ENCODE data around the gene GRIN3A.
A peak's percentile ranks its signal among the peaks of the same experiment; 100 is the strongest.

GRIN3A gene

DNA sequence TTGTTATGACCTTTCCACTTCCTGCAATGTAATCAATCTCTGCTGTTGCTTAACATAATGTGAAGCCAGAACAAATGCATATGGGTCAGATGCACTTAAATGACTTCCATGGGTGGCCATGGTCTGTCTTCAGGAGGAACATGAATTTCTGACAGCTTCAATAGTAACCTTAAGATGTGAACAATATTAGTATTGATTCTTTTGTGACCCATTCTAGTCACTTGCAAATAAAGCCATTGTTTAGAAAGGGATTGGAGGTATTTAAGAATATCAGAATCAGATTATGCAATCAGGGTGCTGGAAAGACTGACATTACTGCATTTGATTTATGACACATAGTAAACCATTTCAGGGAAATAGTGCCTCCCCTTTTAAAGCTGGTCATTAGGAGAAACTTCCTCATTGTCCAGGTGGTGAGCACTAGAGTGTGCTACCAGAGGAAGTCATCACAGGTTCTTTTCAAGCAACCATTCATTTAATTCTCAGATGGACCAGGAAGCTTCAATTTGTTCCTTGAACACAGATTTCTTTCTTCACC lies 32.1 kb downstream of the GRIN3A start:
- no peaks in the 10 kb centered on the region for H3K36me3 ChIP-seq (replicated peaks in 1 of 2; ENCODE audit: control insufficient read depth in 2 of 2, insufficient read depth in 2 of 2, low read length in 2 of 2)
- H3K4ac ChIP-seq (ENCODE audit: low read length) = no peak overlapping the region
- no peak overlapping the region for H2AFZ ChIP-seq (ENCODE audit: low read length)
- no peak for DNase-seq (ENCODE audit: low spot score)
- no peak overlapping the region for H3K18ac ChIP-seq (ENCODE audit: low read length)
- no peak overlapping the region for H2BK15ac ChIP-seq (ENCODE audit: low read length)
- no peak overlapping the region for H2BK5ac ChIP-seq (ENCODE audit: low read length)
- H3K27me3 ChIP-seq (ENCODE audit: control insufficient read depth in 3 of 3, insufficient read depth in 3 of 3, low read depth in 1 of 3, low read length in 3 of 3) = peaks cover 0 to 12% (median 3%) of the 10 kb centered on the region in 3 experiments
- peaks cover 0 to 6% of the 10 kb centered on the region in 2 donors for H3K4me1 ChIP-seq (ENCODE audit: control insufficient read depth in 2 of 2, insufficient read depth in 1 of 2, low read depth in 1 of 2, low read length in 2 of 2)
- no peak overlapping the region for H3K4me2 ChIP-seq (ENCODE audit: insufficient read depth, low read length, poor library complexity, severe bottlenecking)
- no peaks in the 10 kb centered on the region for H3K9me3 ChIP-seq (replicated peaks in 1 of 2; ENCODE audit: control insufficient read depth in 2 of 2, insufficient read depth in 1 of 2, low read depth in 1 of 2, low read length in 2 of 2)
- no peak overlapping the region for H3K27ac ChIP-seq (replicated peaks; ENCODE audit: low read length)
- H2BK120ac ChIP-seq (ENCODE audit: low read depth, low read length) = no peak overlapping the region
- no peak overlapping the region for H3K9ac ChIP-seq (ENCODE audit: low read depth, low read length, poor library complexity)
- no peak overlapping the region for H2AK5ac ChIP-seq (ENCODE audit: low read depth, low read length)
- H4K91ac ChIP-seq (ENCODE audit: low read depth, low read length, poor library complexity) = no peak overlapping the region
- no peak overlapping the region for H4K8ac ChIP-seq (ENCODE audit: low read depth, low read length)
- H3K14ac ChIP-seq (ENCODE audit: low read length) = no peak overlapping the region
- no peak overlapping the region for H2BK12ac ChIP-seq (ENCODE audit: low read length)
- no peaks in the 10 kb centered on the region for H3K79me1 ChIP-seq (ENCODE audit: low read depth, low read length)
- no peak overlapping the region for H3K4me3 ChIP-seq (ENCODE audit: low read length in 2 of 2)
- H3K23ac ChIP-seq (ENCODE audit: low read depth, low read length, poor library complexity) = no peak overlapping the region

GRCh38 chr9:101705135-101705661 lies 33.2 kb downstream of the GRIN3A start:
- H3K79me1 ChIP-seq (ENCODE audit: low read depth, low read length) = no peaks in the 10 kb centered on the region
- peak overlapping the region; percentile 63 for H3K4me2 ChIP-seq (ENCODE audit: insufficient read depth, low read length, poor library complexity, severe bottlenecking)
- H3K14ac ChIP-seq (ENCODE audit: low read length) = no peak overlapping the region
- no peak overlapping the region for H3K23ac ChIP-seq (ENCODE audit: low read depth, low read length, poor library complexity)
- peaks cover 0 to 12% (median 3%) of the 10 kb centered on the region in 3 experiments for H3K27me3 ChIP-seq (ENCODE audit: control insufficient read depth in 3 of 3, insufficient read depth in 3 of 3, low read depth in 1 of 3, low read length in 3 of 3)
- no peak overlapping the region for H2BK5ac ChIP-seq (ENCODE audit: low read length)
- DNase-seq (ENCODE audit: low spot score) = peak; percentile 38
- no peak overlapping the region for H3K18ac ChIP-seq (ENCODE audit: low read length)
- peak overlapping the region in 1 of 2 donors; percentile 77 for H3K4me3 ChIP-seq (ENCODE audit: low read length in 2 of 2)
- H3K27ac ChIP-seq (replicated peaks; ENCODE audit: low read length) = no peak overlapping the region
- peaks cover 0 to 6% of the 10 kb centered on the region in 2 donors for H3K4me1 ChIP-seq (ENCODE audit: control insufficient read depth in 2 of 2, insufficient read depth in 1 of 2, low read depth in 1 of 2, low read length in 2 of 2)
- no peak overlapping the region for H4K8ac ChIP-seq (ENCODE audit: low read depth, low read length)
- no CpG with 5 or more reads among the region's 21 CpGs for WGBS, 2 donors (ENCODE audit: extremely low coverage in 2 of 2, insufficient read length in 2 of 2, insufficient replicate concordance in 1 of 2)
- peak overlapping the region; percentile 41 for H2AFZ ChIP-seq (ENCODE audit: low read length)
- H2AK5ac ChIP-seq (ENCODE audit: low read depth, low read length) = no peak overlapping the region
- H2BK15ac ChIP-seq (ENCODE audit: low read length) = no peak overlapping the region
- no peak overlapping the region for H2BK12ac ChIP-seq (ENCODE audit: low read length)
- no peak overlapping the region for H3K4ac ChIP-seq (ENCODE audit: low read length)
- no peak overlapping the region for H2BK120ac ChIP-seq (ENCODE audit: low read depth, low read length)
- no peaks in the 10 kb centered on the region for H3K9me3 ChIP-seq (replicated peaks in 1 of 2; ENCODE audit: control insufficient read depth in 2 of 2, insufficient read depth in 1 of 2, low read depth in 1 of 2, low read length in 2 of 2)
- no peak overlapping the region for H3K9ac ChIP-seq (ENCODE audit: low read depth, low read length, poor library complexity)
- H4K91ac ChIP-seq (ENCODE audit: low read depth, low read length, poor library complexity) = no peak overlapping the region
- H3K36me3 ChIP-seq (replicated peaks in 1 of 2; ENCODE audit: control insufficient read depth in 2 of 2, insufficient read depth in 2 of 2, low read length in 2 of 2) = no peaks in the 10 kb centered on the region

- Histone ChIP-seq H2BK15ac (ENCODE audit: low read length) (no peak overlapping the region), H3K27me3 (ENCODE audit: control insufficient read depth in 3 of 3, insufficient read depth in 3 of 3, low read depth in 1 of 3, low read length in 3 of 3) (peaks cover 0 to 12% (median 3%) of the 10 kb centered on the region in 3 experiments), H3K9ac (ENCODE audit: low read depth, low read length, poor library complexity) (no peak overlapping the region), H2AFZ (ENCODE audit: low read length) (no peak overlapping the region), H4K91ac (ENCODE audit: low read depth, low read length, poor library complexity) (no peak overlapping the region), H3K79me1 (ENCODE audit: low read depth, low read length) (no peaks in the 10 kb centered on the region), H3K18ac (ENCODE audit: low read length) (no peak overlapping the region), H3K4me3 (ENCODE audit: low read length in 2 of 2) (no peak overlapping the region), H2BK120ac (ENCODE audit: low read depth, low read length) (no peak overlapping the region), H3K36me3 (replicated peaks in 1 of 2; ENCODE audit: control insufficient read depth in 2 of 2, insufficient read depth in 2 of 2, low read length in 2 of 2) (no peaks in the 10 kb centered on the region), H3K23ac (ENCODE audit: low read depth, low read length, poor library complexity) (no peak overlapping the region), H3K4me2 (ENCODE audit: insufficient read depth, low read length, poor library complexity, severe bottlenecking) (no peak overlapping the region), H3K4ac (ENCODE audit: low read length) (no peak overlapping the region), H3K27ac (replicated peaks; ENCODE audit: low read length) (no peak overlapping the region), H3K14ac (ENCODE audit: low read length) (no peak overlapping the region), H3K4me1 (ENCODE audit: control insufficient read depth in 2 of 2, insufficient read depth in 1 of 2, low read depth in 1 of 2, low read length in 2 of 2) (peaks cover 0 to 5% of the 10 kb centered on the region in 2 donors), H4K8ac (ENCODE audit: low read depth, low read length) (no peak overlapping the region), H2AK5ac (ENCODE audit: low read depth, low read length) (no peak overlapping the region), H3K9me3 (replicated peaks in 1 of 2; ENCODE audit: control insufficient read depth in 2 of 2, insufficient read depth in 1 of 2, low read depth in 1 of 2, low read length in 2 of 2) (no peaks in the 10 kb centered on the region), H2BK5ac (ENCODE audit: low read length) (no peak overlapping the region), H2BK12ac (ENCODE audit: low read length) (no peak overlapping the region)
- DNase-seq (ENCODE audit: low spot score) = no peak
Measured at GRCh38 chr9:101702257-101702656, 36.2 kb downstream of the GRIN3A start.

DNA sequence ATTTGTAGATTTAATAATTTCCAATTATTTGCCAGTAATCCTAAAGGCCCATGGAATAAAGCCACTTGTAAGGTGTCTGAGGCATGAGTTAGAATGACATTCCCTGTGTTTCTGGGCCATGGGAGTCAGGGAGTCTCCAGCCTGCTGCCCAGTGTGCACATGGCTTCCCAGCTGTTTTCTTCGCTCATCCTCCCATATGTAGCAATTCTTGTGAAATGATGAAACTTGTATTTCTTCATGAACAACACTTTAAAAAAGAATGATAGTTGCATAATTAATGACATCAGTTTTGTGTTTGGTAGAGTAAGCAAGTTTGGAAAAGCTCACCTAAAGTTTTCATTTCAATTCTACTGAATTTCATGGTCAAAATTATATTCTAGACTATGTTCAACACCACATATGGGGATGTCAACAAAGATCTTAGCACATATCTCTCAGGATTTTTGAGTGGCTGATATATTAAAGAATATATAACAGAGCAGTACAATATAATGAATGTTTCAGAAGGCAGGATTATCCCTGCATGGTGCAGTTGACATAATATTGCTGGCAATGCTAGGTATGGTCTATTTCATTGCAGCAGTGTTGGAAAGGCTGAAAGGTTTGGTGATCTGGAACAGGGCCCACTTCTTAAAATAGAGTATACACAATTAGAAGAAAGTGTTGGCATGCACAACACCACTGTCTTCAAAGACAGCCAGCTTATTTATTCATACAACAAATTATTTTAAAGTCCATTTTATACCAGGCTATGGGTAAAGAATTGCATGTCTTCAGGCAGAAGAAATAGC lies 44.7 kb downstream of the GRIN3A start:
- H3K9me3 ChIP-seq (replicated peaks in 1 of 2; ENCODE audit: control insufficient read depth in 2 of 2, insufficient read depth in 1 of 2, low read depth in 1 of 2, low read length in 2 of 2) = no peaks in the 10 kb centered on the region
- no peak overlapping the region for H4K91ac ChIP-seq (ENCODE audit: low read depth, low read length, poor library complexity)
- H2BK12ac ChIP-seq (ENCODE audit: low read length) = no peak overlapping the region
- H3K18ac ChIP-seq (ENCODE audit: low read length) = no peak overlapping the region
- H3K36me3 ChIP-seq (replicated peaks in 1 of 2; ENCODE audit: control insufficient read depth in 2 of 2, insufficient read depth in 2 of 2, low read length in 2 of 2) = no peaks in the 10 kb centered on the region
- no peak for DNase-seq (ENCODE audit: low spot score)
- H3K23ac ChIP-seq (ENCODE audit: low read depth, low read length, poor library complexity) = no peak overlapping the region
- H4K8ac ChIP-seq (ENCODE audit: low read depth, low read length) = no peak overlapping the region
- H2BK120ac ChIP-seq (ENCODE audit: low read depth, low read length) = no peak overlapping the region
- H3K14ac ChIP-seq (ENCODE audit: low read length) = no peak overlapping the region
- no peaks in the 10 kb centered on the region for H3K4me1 ChIP-seq (ENCODE audit: control insufficient read depth in 2 of 2, insufficient read depth in 1 of 2, low read depth in 1 of 2, low read length in 2 of 2)
- no peak overlapping the region for H2AK5ac ChIP-seq (ENCODE audit: low read depth, low read length)
- no peaks in the 10 kb centered on the region for H3K27me3 ChIP-seq (ENCODE audit: control insufficient read depth in 3 of 3, insufficient read depth in 3 of 3, low read depth in 1 of 3, low read length in 3 of 3)
- no peaks in the 10 kb centered on the region for H3K79me1 ChIP-seq (ENCODE audit: low read depth, low read length)
- no peak overlapping the region for H2BK15ac ChIP-seq (ENCODE audit: low read length)
- H3K27ac ChIP-seq (replicated peaks; ENCODE audit: low read length) = no peak overlapping the region
- no peak overlapping the region for H3K4me2 ChIP-seq (ENCODE audit: insufficient read depth, low read length, poor library complexity, severe bottlenecking)
- no peak overlapping the region for H2BK5ac ChIP-seq (ENCODE audit: low read length)
- no CpG with 5 or more reads among the region's 1 CpG for WGBS, 2 donors (ENCODE audit: extremely low coverage in 2 of 2, insufficient read length in 2 of 2, insufficient replicate concordance in 1 of 2)
- H3K9ac ChIP-seq (ENCODE audit: low read depth, low read length, poor library complexity) = no peak overlapping the region
- no peak overlapping the region for H3K4me3 ChIP-seq (ENCODE audit: low read length in 2 of 2)
- H3K4ac ChIP-seq (ENCODE audit: low read length) = no peak overlapping the region
- H2AFZ ChIP-seq (ENCODE audit: low read length) = no peak overlapping the region

Measured in neuronal stem cell (in vitro differentiated cells).